ENCODE measurements around the gene SPATA13.
A peak's percentile ranks its signal among the peaks of the same experiment; 100 is the strongest.

The SPATA13 gene

DNA sequence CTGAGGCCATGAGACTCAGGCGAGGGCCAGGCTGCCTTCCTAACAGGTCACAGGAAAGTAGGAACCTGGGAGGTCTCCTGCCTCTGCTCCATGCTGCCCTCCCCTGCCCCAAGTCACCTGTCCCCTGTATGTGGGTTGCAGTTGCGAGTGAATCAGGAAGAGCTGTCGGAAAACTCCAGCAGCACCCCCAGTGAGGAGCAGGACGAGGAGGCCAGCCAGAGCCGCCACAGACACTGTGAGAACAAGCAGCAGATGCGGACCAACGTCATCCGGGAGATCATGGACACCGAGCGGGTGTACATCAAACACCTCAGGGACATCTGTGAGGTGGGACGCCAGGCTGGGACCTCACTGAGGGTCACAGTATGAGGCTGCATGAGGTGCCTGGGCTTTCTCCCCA, 126.1 kb downstream of the SPATA13 start:
- Histone ChIP-seq H3K9me3 (ENCODE audit: control insufficient read depth, low read length) (no peaks in the 10 kb centered on the region), H3K4me1 (ENCODE audit: control insufficient read depth, insufficient read depth, low read length) (no peaks in the 10 kb centered on the region), H3K27ac (ENCODE audit: insufficient read depth, low read depth, low read length, poor library complexity, severe bottlenecking) (no peak overlapping the region), H3K36me3 (ENCODE audit: control insufficient read depth, insufficient read depth, low read length) (peaks cover 6% of the 10 kb centered on the region), H3K4me3 (ENCODE audit: insufficient read depth, low read depth, low read length) (no peak overlapping the region), H3K27me3 (ENCODE audit: control insufficient read depth, insufficient read depth, low read length, poor library complexity, severe bottlenecking) (no peaks in the 10 kb centered on the region)
- 94% methylated on average over 11 of the region's 11 CpGs for WGBS, 2 experiments

DNA sequence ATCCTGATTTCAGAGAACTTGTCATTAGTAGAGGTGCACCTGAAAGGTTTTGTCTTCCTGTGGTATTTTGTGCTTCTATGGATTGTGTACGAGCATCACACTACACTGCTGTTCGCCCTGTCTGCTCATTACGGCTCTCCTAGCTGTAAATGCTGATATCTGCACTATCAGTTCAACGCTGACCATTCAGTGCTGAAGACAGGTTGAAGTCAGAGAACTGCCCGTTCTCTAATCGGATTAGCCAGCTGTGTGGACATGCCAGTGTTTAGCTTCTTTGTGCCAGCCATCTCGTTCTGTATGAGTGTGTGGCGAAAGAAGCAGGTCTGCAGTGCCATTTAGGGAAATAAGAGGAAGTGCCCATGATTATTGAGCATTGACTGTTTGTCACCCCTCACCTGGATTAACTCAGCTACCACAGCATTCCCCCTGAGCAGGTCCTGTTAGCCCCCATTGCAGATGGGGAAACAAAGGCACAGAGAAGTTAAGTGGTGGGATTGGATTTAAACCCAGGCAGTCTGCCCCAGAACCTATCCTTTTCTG, 127.3 kb downstream of the SPATA13 start:
- Histone ChIP-seq H3K4me1 (ENCODE audit: control insufficient read depth, insufficient read depth, low read length) (no peaks in the 10 kb centered on the region), H3K4me3 (ENCODE audit: insufficient read depth, low read depth, low read length) (no peak overlapping the region), H3K9me3 (ENCODE audit: control insufficient read depth, low read length) (no peaks in the 10 kb centered on the region), H3K27ac (ENCODE audit: insufficient read depth, low read depth, low read length, poor library complexity, severe bottlenecking) (no peak overlapping the region), H3K36me3 (ENCODE audit: control insufficient read depth, insufficient read depth, low read length) (peaks cover 6% of the 10 kb centered on the region), H3K27me3 (ENCODE audit: control insufficient read depth, insufficient read depth, low read length, poor library complexity, severe bottlenecking) (no peaks in the 10 kb centered on the region)
- WGBS, 2 experiments: 93 to 96% methylated on average over 8 of the region's 8 CpGs

DNA sequence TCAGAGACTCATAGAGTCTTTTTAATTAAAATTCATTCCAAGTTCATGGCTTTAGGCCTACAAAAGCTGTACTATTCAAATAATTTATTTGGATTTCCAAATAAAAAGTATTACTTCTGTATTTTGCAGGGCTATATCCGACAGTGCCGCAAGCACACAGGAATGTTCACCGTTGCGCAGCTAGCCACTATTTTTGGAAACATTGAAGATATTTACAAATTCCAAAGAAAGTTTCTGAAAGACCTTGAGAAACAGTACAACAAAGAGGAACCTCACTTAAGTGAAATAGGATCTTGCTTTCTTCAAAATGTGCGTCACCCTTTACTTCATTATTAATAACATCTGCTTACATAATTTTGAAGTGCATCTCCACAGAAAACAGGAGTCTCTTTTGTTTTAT, 128.3 kb downstream of the SPATA13 start:
- Histone ChIP-seq H3K9me3 (ENCODE audit: control insufficient read depth, low read length) (no peaks in the 10 kb centered on the region), H3K27me3 (ENCODE audit: control insufficient read depth, insufficient read depth, low read length, poor library complexity, severe bottlenecking) (no peaks in the 10 kb centered on the region), H3K4me1 (ENCODE audit: control insufficient read depth, insufficient read depth, low read length) (peaks cover 5% of the 10 kb centered on the region), H3K4me3 (ENCODE audit: insufficient read depth, low read depth, low read length) (no peak overlapping the region), H3K36me3 (ENCODE audit: control insufficient read depth, insufficient read depth, low read length) (peaks cover 6% of the 10 kb centered on the region), H3K27ac (ENCODE audit: insufficient read depth, low read depth, low read length, poor library complexity, severe bottlenecking) (no peak overlapping the region)
- 98% methylated on average over 5 of the region's 5 CpGs for WGBS, 2 experiments

DNA sequence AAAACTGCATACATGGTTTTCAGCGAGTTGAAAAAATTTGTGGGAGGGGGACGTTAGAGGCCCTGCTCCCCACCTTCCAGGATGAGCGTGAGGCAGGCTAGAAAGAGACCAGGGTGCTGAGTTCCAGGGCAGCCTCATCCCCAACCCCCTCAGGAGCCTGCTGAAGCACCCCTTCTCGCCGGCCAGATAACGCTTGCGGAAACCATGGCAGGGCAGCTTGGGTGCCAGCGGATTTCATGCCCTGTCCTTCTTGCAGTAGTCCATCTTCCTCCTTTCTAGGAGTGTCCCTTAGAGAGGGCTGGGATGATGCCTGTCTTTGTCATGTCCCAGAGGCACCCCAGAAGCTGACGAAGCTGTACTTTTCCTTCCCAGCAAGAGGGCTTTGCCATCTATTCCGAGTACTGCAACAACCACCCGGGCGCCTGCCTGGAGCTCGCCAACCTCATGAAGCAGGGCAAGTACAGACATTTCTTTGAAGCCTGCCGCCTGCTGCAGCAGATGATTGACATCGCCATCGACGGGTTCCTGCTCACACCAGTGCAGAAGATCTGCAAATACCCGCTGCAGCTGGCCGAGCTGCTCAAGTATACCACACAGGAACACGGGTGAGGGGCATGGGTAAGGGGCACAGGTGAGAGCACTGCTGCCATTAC, 129.9 kb downstream of the SPATA13 start:
- Histone ChIP-seq H3K36me3 (ENCODE audit: control insufficient read depth, insufficient read depth, low read length) (peaks cover 6% of the 10 kb centered on the region), H3K4me1 (ENCODE audit: control insufficient read depth, insufficient read depth, low read length) (peaks cover 5% of the 10 kb centered on the region), H3K27ac (ENCODE audit: insufficient read depth, low read depth, low read length, poor library complexity, severe bottlenecking) (no peak overlapping the region), H3K9me3 (ENCODE audit: control insufficient read depth, low read length) (no peaks in the 10 kb centered on the region), H3K27me3 (ENCODE audit: control insufficient read depth, insufficient read depth, low read length, poor library complexity, severe bottlenecking) (no peaks in the 10 kb centered on the region), H3K4me3 (ENCODE audit: insufficient read depth, low read depth, low read length) (no peak overlapping the region)
- 93 to 95% methylated on average over 20 of the region's 20 CpGs for WGBS, 2 experiments

DNA sequence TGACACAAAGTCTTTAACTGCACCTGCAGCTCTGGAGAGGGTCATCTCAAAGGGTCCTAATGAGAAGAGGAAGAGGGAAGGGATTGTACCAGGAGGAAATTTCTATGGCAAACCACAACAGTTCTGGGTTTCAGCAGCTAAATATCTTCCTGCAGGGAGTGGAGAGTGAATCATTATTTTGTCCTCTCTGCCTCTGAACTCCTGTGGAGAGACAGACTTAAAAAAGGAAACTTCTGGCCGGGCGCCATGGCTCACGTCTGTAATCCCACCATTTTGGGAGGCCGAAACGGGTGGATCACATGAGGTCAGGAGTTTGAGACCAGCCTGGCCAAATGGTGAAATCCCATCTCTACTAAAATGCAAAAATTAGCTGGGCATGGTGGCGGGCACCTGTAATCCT, 132.0 kb downstream of the SPATA13 start:
- H3K4me1 ChIP-seq (ENCODE audit: control insufficient read depth, insufficient read depth, low read length): peaks cover 5% of the 10 kb centered on the region

DNA sequence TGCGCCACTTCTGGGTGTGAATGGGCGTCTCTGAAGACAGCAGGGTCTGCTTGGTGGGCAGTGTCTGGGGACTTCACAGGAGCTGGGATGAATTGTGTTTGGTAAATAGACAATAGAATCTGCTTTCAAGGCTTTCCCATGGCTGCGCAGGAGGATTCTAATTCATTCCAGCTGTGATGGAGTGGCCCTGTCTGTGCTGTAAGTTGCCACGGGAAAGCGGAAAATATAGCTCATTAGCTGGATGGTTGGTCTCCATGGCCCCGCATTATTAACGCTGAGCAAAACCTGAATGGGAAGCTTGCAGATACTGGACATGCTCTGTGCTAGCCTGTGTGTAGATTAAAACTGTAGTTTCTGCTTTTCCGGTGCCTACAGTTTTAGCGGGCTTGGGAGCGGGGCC, 133.2 kb downstream of the SPATA13 start:
- Histone ChIP-seq H3K9me3 (ENCODE audit: control insufficient read depth, low read length) (no peaks in the 10 kb centered on the region), H3K36me3 (ENCODE audit: control insufficient read depth, insufficient read depth, low read length) (peaks cover 7% of the 10 kb centered on the region), H3K4me3 (ENCODE audit: insufficient read depth, low read depth, low read length) (no peak overlapping the region), H3K4me1 (ENCODE audit: control insufficient read depth, insufficient read depth, low read length) (peaks cover 5% of the 10 kb centered on the region), H3K27ac (ENCODE audit: insufficient read depth, low read depth, low read length, poor library complexity, severe bottlenecking) (peak overlapping the region; percentile 26), H3K27me3 (ENCODE audit: control insufficient read depth, insufficient read depth, low read length, poor library complexity, severe bottlenecking) (no peaks in the 10 kb centered on the region)
- 95% methylated on average over 10 of the region's 10 CpGs for WGBS, 2 experiments

More for the DNA sequence above, 132.0 kb downstream of the SPATA13 start:
- Histone ChIP-seq H3K4me3 (ENCODE audit: insufficient read depth, low read depth, low read length) (no peak overlapping the region), H3K9me3 (ENCODE audit: control insufficient read depth, low read length) (no peaks in the 10 kb centered on the region), H3K27me3 (ENCODE audit: control insufficient read depth, insufficient read depth, low read length, poor library complexity, severe bottlenecking) (no peaks in the 10 kb centered on the region), H3K27ac (ENCODE audit: insufficient read depth, low read depth, low read length, poor library complexity, severe bottlenecking) (no peak overlapping the region), H3K36me3 (ENCODE audit: control insufficient read depth, insufficient read depth, low read length) (peaks cover 3% of the 10 kb centered on the region)
- WGBS, 2 experiments: 94 to 95% methylated on average over 6 of the region's 6 CpGs

DNA sequence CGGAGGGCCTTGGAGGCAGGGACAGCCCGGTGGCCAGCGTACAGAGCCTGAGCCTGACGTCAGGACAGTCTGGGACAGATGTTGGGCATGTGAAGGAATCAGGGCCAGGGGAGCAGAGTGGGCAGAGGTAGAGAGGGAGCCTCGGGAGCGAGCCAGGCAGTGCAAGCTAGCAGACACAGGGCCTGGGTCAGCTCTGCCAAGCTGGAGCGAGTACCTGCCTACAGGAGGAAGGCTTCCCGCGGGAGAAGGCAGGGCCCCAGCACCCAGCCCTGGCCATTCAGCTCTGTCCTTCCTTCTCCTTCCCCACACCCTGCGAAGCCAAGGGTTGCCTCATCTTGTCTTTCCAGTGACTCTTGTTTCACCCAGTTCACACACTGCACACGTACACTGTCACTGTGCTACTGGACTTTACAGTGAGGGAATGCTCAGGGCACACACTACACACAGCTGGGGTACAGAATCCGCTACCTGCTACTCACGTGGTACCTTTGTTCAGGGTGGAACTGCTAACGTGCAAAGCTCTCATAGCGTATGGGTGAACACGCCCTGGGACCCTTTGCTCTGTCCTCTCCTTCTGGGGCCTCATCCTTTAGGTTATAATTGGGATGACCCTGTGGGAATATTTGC, 139.1 kb downstream of the SPATA13 start:
- H3K9me3 ChIP-seq (ENCODE audit: control insufficient read depth, low read length): no peaks in the 10 kb centered on the region
- H3K4me3 ChIP-seq (ENCODE audit: insufficient read depth, low read depth, low read length): no peak overlapping the region
- H3K4me1 ChIP-seq (ENCODE audit: control insufficient read depth, insufficient read depth, low read length): no peaks in the 10 kb centered on the region
- 91 to 96% methylated on average over 16 of the region's 16 CpGs for WGBS, 2 experiments
- no peak overlapping the region for H3K27ac ChIP-seq (ENCODE audit: insufficient read depth, low read depth, low read length, poor library complexity, severe bottlenecking)
- no peaks in the 10 kb centered on the region for H3K27me3 ChIP-seq (ENCODE audit: control insufficient read depth, insufficient read depth, low read length, poor library complexity, severe bottlenecking)
- H3K36me3 ChIP-seq (ENCODE audit: control insufficient read depth, insufficient read depth, low read length): peaks cover 7% of the 10 kb centered on the region

DNA sequence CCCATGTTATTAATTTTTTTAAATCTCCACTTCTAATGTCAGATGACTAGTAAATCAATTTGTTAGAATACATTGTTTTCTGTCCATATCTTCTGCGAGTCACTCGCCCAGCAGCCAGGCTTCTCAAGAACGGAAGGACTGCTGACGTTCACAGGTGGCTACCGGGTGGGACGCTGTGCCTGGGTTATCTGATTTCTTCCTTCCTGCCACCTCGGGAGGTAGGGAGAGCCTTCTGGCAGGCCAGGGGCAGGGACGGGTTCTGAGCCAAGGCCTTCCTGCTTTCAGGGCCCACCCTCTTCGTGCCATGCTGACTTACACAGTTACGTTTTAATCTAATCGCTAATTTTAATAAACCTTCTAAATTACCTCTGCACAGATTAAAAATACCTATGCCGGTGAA, 140.9 kb downstream of the SPATA13 start:
- no peaks in the 10 kb centered on the region for H3K9me3 ChIP-seq (ENCODE audit: control insufficient read depth, low read length)
- no peak overlapping the region for H3K4me3 ChIP-seq (ENCODE audit: insufficient read depth, low read depth, low read length)
- H3K27ac ChIP-seq (ENCODE audit: insufficient read depth, low read depth, low read length, poor library complexity, severe bottlenecking): no peak overlapping the region
- 93 to 94% methylated on average over 11 of the region's 12 CpGs for WGBS, 2 experiments
- no peaks in the 10 kb centered on the region for H3K27me3 ChIP-seq (ENCODE audit: control insufficient read depth, insufficient read depth, low read length, poor library complexity, severe bottlenecking)
- no peaks in the 10 kb centered on the region for H3K4me1 ChIP-seq (ENCODE audit: control insufficient read depth, insufficient read depth, low read length)
- peaks cover 7% of the 10 kb centered on the region for H3K36me3 ChIP-seq (ENCODE audit: control insufficient read depth, insufficient read depth, low read length)

DNA sequence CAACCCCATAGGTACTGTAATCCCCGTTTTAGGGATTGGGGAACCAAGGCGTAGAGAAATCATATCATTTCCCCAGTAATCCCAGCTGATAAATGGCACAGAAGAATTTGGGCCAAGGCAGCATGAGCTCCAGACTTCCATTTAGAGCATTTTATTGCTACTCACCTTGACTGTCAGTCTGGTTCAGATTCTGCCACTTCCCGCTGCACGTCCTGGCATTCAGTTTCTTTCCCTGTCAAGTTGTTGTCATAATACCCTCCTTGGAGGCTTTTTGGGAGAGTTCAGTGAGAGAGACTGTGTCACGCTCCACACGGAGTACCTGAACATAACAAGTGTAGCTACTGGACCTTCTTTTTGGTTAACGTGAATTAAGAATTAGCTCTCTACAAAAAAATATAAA, 141.4 kb downstream of the SPATA13 start:
- Histone ChIP-seq H3K4me3 (ENCODE audit: insufficient read depth, low read depth, low read length) (no peak overlapping the region), H3K4me1 (ENCODE audit: control insufficient read depth, insufficient read depth, low read length) (peaks cover under 1% of the 10 kb centered on the region), H3K27me3 (ENCODE audit: control insufficient read depth, insufficient read depth, low read length, poor library complexity, severe bottlenecking) (no peaks in the 10 kb centered on the region), H3K9me3 (ENCODE audit: control insufficient read depth, low read length) (no peaks in the 10 kb centered on the region), H3K36me3 (ENCODE audit: control insufficient read depth, insufficient read depth, low read length) (peaks cover 7% of the 10 kb centered on the region), H3K27ac (ENCODE audit: insufficient read depth, low read depth, low read length, poor library complexity, severe bottlenecking) (no peak overlapping the region)
- 87 to 89% methylated on average over 7 of the region's 7 CpGs for WGBS, 2 experiments

DNA sequence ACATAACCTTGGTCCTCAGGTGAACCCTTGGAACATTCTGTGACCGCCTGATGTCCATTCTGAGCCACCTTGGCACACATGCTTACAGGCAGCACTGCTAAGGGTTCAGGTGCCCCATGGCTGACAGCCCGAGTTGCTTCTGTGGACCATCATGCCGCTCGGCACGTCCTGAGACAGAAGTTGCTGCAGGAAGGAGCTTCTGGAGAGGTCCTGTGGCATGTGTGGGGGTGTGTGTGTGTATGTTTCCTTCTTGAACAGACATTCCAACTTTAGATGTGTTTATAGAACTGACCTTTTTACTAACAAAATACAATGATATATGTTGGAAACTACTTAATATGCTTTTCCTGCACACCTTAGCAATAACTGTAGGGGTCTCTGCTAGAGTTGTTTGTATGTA, 144.1 kb downstream of the SPATA13 start:
- Histone ChIP-seq H3K27ac (ENCODE audit: insufficient read depth, low read depth, low read length, poor library complexity, severe bottlenecking) (no peak overlapping the region), H3K36me3 (ENCODE audit: control insufficient read depth, insufficient read depth, low read length) (no peaks in the 10 kb centered on the region), H3K27me3 (ENCODE audit: control insufficient read depth, insufficient read depth, low read length, poor library complexity, severe bottlenecking) (no peaks in the 10 kb centered on the region), H3K4me3 (ENCODE audit: insufficient read depth, low read depth, low read length) (no peak overlapping the region), H3K9me3 (ENCODE audit: control insufficient read depth, low read length) (no peaks in the 10 kb centered on the region), H3K4me1 (ENCODE audit: control insufficient read depth, insufficient read depth, low read length) (peaks cover 3% of the 10 kb centered on the region)
- WGBS, 2 experiments: 96% methylated on average over 5 of the region's 5 CpGs

Measured in ectodermal cell (in vitro differentiated cells).